ENCODE data around the gene MUC6.
"Not testable (repeated sequence)": the region's sequence is repeated elsewhere in the genome, so short reads cannot be mapped to it uniquely, and the experiment has no call there.

Gene MUC6

DNA sequence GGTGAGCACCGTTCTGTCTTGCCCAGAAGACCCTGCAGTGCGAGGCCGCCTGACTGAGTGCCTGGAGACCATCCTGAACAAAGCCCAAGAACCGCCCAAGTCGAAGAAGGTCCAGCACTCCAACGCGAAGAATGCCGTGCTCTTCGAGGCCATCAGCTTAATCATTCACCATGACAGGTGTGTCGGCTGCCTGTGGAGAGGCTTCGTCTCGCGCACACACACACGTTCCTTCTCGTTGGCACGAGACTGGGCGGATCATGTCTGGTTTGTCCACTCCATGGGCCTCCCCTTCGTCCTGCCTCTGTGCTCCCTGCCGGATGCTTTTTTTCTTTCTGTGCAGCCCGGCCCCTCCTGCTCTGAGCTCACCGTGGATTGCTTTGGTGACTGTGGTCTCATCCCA lies 51.1 kb downstream of the MUC6 start:
- no peak for DNase-seq (ENCODE audit: low spot score)

DNA sequence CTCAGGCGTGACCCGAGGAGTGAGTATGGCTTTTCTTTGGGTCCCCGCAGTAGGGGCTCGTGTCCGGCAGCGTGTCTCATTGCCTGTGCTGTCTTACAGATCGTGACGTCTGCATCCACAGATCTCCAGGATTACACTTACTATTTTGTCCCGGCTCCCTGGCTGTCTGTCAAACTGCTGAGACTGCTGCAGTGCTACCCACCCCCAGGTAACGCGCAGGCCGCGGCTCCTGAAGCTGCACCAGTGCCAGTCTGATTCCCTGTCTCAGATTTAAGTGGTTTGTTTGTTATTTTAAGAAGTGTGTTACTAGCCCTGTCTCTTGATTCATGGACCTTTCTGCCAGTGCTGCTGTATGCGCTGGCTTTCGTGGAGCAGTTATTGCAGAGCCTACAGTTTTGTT lies 52.0 kb downstream of the MUC6 start:
- no peak for DNase-seq (ENCODE audit: low spot score)

DNA sequence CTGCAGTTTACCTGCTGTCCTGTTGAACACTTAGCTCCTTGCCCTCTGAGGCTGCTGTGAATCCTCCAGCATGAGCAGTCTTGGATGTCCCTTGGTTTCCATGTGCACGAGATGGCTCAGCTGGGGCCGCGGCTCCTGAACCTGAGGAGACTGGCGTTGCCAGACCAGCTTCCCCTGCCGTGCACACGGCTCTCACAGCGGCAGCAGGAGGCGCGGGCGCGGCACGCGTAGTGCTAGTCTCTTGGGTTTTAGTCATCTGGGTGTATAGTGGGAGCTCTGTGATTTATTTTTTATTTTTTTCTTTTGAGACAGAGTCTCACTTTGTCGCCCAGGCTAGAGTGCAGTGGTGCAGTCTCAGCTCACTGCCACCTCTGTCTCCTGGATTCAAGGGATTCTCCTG lies 54.8 kb downstream of the MUC6 start:
- no peak for DNase-seq (ENCODE audit: low spot score)

DNA sequence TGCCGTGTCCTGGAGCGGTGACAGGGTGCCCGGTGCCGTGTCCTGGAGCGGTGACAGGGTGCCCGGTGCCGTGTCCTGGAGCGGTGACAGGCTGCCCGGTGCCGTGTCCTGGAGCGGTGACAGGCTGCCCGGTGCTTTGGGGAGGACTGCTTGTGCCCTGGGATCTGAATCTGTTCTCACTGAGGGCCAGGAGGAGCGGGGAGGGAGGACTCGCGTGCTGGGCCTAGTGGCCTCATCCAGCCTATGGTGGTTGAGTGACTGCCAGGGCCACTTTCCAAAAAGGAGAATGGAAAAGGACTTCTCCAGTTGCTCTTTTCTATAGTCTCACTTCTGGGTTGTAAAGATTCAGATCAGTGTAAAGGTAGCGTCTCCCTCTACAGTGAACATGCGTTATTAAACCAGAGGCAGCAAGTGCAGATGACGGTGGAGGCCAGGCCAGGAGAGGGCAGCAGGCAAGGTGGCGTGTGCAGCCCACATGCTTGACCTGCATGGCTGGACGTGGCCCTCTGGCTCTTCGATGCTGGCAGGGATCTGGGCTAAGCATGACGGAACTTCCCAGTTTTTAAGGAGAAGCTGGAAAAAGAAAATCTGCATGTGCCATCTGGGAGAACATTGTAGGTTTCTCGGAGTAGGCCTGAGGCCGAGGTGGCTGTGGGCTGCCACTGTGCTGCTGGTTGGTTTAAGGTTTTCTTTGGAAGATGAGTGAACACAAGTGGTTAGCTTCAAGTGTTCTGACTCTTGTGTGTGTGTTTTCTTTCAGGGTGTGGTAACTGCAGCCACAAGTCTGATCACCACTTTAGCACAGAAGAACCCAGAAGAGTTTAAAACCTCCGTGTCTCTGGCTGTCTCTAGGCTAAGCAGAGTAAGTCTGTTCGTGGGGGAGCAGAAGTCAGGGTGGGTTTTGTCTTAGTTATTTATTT lies 55.8 kb downstream of the MUC6 start:
- DNase-seq (ENCODE audit: low spot score), result no peak

GRCh38 chr11:978781-979180 lies 57.7 kb downstream of the MUC6 start:
- DNase-seq (ENCODE audit: low spot score), result no peak

- DNase-seq (ENCODE audit: low spot score), result no peak
Observed at GRCh38 chr11:977830-978720, 58.4 kb downstream of the MUC6 start.

DNA sequence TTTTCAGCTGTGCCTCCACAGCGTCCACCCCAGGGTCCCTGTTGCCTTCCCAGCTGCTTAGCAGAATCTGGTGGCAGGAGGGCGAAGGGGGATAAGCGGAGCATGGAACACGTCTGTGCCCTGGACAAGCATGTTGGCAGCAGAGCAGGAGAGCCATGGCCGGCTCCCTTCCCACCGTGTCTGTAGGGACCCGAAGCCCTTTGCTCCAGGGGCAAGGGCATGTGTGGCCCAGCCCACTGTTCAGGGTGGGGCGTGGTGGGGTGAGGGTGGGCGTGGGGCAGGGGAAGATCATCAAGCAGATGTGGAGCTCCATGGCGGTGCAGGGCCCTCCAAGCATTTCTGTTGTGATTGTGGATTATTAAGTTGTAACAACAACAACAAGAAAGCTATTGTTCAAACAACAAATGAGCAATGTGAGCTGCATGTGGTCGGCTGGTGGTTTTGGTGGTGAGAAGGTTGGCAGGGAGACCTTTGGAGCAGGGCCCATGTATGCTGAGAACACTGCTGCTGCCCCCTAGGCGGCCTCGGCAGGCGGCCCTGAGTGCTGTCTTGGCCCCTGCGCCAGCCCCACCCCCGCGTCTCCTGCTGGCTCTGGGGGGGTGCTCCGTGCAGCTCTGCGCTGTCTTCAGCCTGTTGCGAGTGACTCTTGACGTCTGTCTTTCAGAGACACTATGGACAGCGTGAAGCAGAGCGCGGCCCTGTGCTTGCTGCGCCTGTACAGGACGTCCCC lies 59.9 kb downstream of the MUC6 start:
- DNase-seq (ENCODE audit: low spot score), result no peak

- DNase-seq (ENCODE audit: low spot score), result no peak
Observed at GRCh38 chr11:975827-976226, 60.7 kb downstream of the MUC6 start.

DNA sequence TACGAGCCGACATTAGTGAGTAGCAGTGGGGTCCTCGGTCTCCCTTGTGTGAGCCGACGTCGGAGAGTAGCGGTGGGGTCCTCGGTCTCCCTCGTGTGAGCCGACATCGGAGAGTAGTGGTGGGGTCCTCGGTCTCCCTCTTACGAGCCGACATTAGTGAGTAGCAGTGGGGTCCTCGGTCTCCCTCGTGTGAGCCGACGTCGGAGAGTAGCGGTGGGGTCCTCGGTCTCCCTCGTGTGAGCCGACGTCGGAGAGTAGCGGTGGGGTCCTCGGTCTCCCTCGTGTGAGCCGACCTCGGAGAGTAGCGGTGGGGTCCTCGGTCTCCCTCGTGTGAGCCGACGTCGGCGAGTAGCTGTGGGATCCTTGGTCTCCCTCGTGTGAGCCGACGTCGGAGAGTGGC lies 61.1 kb downstream of the MUC6 start:
- DNase-seq (ENCODE audit: low spot score), result not testable (repeated sequence)

- no peak for DNase-seq (ENCODE audit: low spot score)
Observed at GRCh38 chr11:973237-973636, 63.3 kb downstream of the MUC6 start.

DNA sequence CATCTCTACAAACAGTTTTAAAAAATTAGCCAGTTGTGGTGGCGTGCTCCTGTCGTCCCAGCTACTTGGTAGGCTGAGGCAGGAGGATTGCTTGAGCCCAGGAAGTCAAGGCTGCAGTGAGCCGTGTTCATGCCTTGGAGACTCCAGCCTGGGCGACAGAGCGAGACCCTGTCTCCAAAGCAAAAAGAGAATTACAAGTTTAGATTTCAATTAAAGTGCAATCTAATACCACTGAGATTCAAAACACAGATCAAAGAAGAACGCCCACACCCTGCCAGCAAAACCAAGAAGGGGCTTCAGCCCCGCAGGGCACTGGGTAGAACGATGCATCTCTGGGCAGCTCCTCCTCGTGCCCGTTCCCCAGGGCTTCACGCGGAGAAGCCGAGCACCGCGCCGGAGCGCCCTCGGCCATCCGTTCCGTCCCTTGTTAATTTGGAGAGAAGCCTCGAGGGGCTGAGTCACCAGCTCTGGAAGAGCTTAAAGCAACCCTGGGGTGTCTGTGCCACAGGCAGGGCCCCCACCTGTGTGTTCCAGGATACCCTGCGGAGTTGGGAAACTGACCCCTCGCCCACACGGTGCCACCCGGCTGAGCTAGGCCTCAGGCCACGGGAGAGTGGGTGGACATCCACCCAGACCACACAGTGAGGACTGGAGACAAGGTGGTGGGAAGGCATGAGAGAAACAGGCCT lies 63.9 kb downstream of the MUC6 start:
- DNase-seq (ENCODE audit: low spot score), result no peak

GRCh38 chr11:971731-972365 lies 64.7 kb downstream of the MUC6 start:
- DNase-seq (ENCODE audit: low spot score), result no peak

DNA sequence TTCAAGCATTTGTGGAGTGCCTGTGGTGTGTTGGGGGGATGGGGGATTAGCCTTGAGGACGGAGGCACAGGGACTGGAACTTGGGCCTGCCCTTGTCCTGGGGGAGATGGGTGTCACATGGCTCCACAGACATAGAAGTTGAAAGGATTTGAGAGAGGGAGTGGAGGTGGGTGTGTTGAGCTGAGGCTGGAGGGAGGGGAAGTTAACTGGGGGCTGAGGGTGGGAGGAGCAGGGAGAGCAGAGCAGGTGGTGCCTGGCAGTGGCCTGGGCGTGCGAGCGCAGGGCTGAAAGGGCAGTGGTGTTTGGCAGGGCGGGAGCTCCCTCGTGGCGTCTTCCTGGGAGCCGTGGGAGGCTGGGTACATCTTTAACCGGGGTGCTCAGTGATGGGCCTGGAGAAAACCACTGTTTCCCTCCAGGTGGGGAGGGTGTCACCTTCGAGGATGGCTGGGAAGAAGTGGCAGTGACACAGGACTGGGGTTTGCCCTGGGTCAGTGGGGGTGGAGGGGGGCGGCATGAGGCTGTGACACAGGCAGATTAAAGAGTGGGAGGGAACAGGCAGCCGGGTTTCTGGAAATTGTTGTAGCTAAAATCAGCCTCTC lies 65.3 kb downstream of the MUC6 start:
- DNase-seq (ENCODE audit: low spot score), result no peak

GRCh38 chr11:970319-970871 lies 66.1 kb downstream of the MUC6 start:
- peak; percentile 43 for DNase-seq (ENCODE audit: low spot score)

DNA sequence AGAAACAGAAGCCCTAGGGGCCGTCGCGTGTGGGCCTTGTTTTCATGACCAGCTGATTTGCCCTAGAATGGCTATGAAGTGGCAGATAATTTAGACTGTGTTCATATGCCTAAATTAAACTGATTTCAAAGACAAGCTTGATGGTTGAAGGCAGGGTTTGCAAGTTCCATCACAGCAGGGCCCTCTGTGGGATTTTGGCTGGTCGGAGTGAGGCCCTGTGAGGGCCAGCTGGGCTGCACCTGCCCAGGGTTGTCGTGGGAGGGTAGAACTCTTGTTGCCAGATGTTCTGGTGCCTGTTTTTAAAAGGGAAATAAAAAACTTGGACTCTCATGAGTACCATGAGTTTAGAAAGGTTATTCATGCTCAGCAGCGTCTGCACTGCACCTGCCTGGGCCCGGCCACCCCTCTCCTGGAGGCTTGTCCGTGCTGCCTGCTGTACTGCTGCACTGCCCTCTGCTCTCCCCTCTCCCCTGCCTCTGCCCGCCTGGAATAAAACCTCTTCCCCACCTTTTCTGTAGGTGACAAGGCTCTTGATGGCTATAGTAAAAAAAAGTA lies 66.8 kb downstream of the MUC6 start:
- DNase-seq (ENCODE audit: low spot score), result no peak

- DNase-seq (ENCODE audit: low spot score), result no peak
Observed at GRCh38 chr11:968822-969221, 67.7 kb downstream of the MUC6 start.

GRCh38 chr11:967995-968751 lies 68.3 kb downstream of the MUC6 start:
- DNase-seq (ENCODE audit: low spot score), result no peak

DNA sequence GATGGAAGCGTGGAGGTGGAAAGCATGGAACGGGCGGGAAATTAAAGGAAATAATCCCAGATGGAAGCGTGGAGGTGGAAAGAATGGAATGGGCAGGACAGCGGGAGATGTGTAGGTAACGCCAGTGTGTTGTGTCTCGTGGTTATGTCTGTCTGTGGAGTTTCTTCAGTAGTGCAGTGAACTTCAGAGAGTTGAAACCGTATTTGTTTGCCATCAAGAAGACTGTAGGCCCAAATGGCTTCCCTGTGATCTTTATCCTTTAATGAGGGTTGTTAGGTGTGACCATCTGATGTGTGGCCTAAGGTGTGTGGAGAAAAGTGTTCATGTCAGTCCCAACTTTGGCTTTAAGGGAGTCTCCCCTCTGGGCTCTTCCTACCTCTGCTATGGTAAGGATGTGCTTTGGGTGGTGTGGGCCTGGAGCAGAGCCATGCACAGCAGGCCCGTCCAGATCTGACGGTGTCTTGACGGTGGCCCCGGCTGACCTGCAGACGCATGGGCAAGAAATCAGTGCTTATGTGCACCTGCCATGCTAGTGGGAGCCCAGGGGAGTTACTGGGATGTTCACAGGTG lies 71.2 kb downstream of the MUC6 start:
- DNase-seq (ENCODE audit: low spot score), result no peak

GRCh38 chr11:963852-964251 lies 72.7 kb downstream of the MUC6 start:
- DNase-seq (ENCODE audit: low spot score), result no peak
